ENCODE data around the gene SFRP5.

SFRP5 gene, protein sequence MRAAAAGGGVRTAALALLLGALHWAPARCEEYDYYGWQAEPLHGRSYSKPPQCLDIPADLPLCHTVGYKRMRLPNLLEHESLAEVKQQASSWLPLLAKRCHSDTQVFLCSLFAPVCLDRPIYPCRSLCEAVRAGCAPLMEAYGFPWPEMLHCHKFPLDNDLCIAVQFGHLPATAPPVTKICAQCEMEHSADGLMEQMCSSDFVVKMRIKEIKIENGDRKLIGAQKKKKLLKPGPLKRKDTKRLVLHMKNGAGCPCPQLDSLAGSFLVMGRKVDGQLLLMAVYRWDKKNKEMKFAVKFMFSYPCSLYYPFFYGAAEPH

DNA sequence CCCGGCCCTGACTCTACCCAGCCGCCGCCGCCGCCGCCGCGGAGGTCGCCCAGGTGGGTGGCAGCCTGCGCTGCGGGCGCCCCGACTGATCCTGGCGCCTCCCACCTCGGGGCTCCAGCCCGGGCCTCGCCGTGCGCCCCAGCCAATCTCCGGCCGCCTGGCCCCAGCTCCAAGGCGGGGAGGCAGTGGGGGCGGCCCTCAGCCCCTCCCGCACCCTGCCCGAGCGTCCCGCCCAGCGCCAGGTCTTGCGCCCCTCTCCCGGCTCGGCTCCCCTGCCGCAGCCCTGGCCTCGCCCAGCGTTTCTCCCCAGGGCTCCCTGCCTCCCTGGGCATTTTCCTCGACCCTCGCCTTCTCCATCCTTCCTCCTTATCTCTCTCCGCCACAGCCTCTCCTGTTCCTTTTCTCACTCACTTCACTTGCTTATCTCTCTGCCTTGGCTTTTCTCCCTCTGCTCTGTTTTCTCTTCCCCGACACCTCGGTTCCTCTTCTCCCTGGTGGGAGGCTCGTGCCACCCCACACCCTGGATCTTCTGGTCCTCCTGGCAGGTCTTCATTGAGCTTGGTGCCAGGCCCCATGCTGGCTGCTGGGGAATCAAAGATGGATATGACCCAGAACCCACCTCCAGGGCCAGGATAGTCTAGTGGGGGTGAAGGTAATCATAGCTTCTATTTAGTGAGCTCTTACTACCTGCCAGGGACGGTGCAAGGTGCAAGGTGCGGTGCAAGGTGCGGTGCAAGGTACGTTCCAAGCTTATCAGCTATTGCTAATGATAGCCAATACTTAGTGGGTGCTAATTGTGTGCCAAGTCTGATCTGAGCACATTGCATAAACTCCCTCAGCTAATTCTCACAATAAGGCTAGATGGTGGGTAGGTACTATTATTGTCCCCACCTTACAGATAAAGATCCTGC, at the start of gene SFRP5:
TSS of gene SFRP5 (minus strand) at position 87 of the 911 bp plus-strand sequence. CDS start 166 bp downstream, outside the sequence.
- no peaks in the 10 kb centered on the region for H3K9me3 ChIP-seq (ENCODE audit: severe bottlenecking)
- DNase-seq: no peak
- peak within 1 kb of the TSS; percentile 59 for H3K4me3 ChIP-seq (ENCODE audit: low read depth, low read length)
- H3K36me3 ChIP-seq: no peaks in the 10 kb centered on the region
- peaks cover 27% of the 10 kb centered on the region for H3K27me3 ChIP-seq (ENCODE audit: insufficient read depth, low read depth, severe bottlenecking)
- TF ChIP-seq, protein P1, sequence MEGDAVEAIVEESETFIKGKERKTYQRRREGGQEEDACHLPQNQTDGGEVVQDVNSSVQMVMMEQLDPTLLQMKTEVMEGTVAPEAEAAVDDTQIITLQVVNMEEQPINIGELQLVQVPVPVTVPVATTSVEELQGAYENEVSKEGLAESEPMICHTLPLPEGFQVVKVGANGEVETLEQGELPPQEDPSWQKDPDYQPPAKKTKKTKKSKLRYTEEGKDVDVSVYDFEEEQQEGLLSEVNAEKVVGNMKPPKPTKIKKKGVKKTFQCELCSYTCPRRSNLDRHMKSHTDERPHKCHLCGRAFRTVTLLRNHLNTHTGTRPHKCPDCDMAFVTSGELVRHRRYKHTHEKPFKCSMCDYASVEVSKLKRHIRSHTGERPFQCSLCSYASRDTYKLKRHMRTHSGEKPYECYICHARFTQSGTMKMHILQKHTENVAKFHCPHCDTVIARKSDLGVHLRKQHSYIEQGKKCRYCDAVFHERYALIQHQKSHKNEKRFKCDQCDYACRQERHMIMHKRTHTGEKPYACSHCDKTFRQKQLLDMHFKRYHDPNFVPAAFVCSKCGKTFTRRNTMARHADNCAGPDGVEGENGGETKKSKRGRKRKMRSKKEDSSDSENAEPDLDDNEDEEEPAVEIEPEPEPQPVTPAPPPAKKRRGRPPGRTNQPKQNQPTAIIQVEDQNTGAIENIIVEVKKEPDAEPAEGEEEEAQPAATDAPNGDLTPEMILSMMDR (IDR thresholded peaks at IDR 0.05; ENCODE audit: low read depth, low read length): no peak
- no peak within 1 kb of the TSS for H3K27ac ChIP-seq

GRCh38 chr10:97820096-97820704, 48.4 kb upstream of the SFRP5 start:
- Histone ChIP-seq H3K36me3 (no peaks in the 10 kb centered on the region), H3K9me3 (ENCODE audit: severe bottlenecking) (no peaks in the 10 kb centered on the region), H3K4me3 (ENCODE audit: low read depth, low read length) (no peak overlapping the region), H3K27me3 (ENCODE audit: insufficient read depth, low read depth, severe bottlenecking) (no peaks in the 10 kb centered on the region), H3K27ac (no peak overlapping the region)
- TF ChIP-seq, protein P1 (IDR thresholded peaks at IDR 0.05; ENCODE audit: low read depth, low read length): no peak
- DNase-seq: no peak

DNA sequence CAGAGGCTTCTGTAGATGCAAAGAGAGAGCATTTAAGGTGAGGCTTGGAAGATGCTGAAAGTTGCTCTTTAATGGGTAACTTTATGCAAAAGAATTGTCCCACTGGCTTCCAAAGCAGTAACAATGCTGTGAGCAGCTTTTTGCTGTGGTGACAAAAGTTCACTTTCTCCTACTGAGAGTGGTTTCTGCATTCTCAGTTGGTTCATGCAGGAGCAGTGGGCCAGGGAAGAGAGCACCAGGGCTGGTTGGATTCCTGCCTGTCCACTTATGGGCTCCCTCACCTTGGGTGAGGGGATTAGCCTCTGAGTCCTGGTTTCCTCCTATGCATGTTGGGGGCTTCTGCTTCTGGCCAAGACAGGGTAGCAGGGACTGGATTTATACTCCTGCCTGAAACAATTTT, 46.8 kb upstream of the SFRP5 start:
- no peaks in the 10 kb centered on the region for H3K36me3 ChIP-seq
- H3K27ac ChIP-seq: no peak overlapping the region
- TF ChIP-seq, protein P1 (IDR thresholded peaks at IDR 0.05; ENCODE audit: low read depth, low read length): no peak

DNA sequence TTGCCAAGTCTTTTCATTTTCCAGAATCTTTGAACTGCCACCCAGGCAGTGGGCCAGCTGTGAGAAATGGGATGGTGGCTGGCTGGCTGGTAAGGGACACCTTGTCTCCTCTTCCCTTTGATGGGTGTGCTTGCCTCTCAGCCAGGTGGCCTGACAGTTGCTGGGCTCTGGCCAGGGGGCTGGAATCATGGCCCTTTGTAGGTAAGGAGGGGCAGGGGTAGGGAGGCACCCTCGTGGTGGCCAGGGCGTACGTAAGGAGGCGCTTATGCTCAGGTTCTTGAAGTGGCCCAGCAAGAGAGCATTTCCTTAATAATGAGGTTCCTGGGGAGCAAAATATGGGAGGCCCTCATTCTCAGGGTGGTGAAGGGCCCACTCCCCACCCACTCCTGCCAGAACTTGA, 44.8 kb upstream of the SFRP5 start:
- TF ChIP-seq, protein P1 (IDR thresholded peaks at IDR 0.05; ENCODE audit: low read depth, low read length): no peak
- H3K36me3 ChIP-seq: no peaks in the 10 kb centered on the region
- no peak for DNase-seq
- no peak overlapping the region for H3K4me3 ChIP-seq (ENCODE audit: low read depth, low read length)
- H3K27ac ChIP-seq: no peak overlapping the region
- no peaks in the 10 kb centered on the region for H3K27me3 ChIP-seq (ENCODE audit: insufficient read depth, low read depth, severe bottlenecking)
- no peaks in the 10 kb centered on the region for H3K9me3 ChIP-seq (ENCODE audit: severe bottlenecking)

More for the DNA sequence above, 46.8 kb upstream of the SFRP5 start:
- Histone ChIP-seq H3K9me3 (ENCODE audit: severe bottlenecking) (no peaks in the 10 kb centered on the region), H3K4me3 (ENCODE audit: low read depth, low read length) (no peak overlapping the region), H3K27me3 (ENCODE audit: insufficient read depth, low read depth, severe bottlenecking) (no peaks in the 10 kb centered on the region)
- DNase-seq: no peak

DNA sequence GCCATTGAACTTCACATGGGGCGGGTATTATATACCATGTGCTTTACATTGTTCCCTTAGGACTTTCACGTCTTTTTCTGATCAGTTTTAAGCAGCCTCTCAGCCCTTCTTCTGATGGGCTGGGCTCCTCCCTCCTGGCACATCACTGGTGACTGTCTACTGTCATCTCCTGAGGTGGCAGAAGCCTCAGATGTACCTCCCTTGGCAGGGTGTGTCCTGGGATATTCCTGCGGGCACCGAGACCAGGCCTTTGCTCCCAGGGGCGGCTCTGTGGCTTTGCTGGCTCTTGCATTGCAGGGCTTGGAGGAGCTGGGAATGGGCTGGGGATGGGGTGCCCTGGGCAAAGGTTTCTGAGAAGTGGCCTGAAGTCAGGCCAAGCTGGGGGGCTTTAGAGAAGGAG, 43.2 kb upstream of the SFRP5 start:
- no peaks in the 10 kb centered on the region for H3K27me3 ChIP-seq (ENCODE audit: insufficient read depth, low read depth, severe bottlenecking)
- TF ChIP-seq, protein P1 (IDR thresholded peaks at IDR 0.05; ENCODE audit: low read depth, low read length): no peak

More for the DNA sequence above, 43.2 kb upstream of the SFRP5 start:
- H3K36me3 ChIP-seq: no peaks in the 10 kb centered on the region
- H3K27ac ChIP-seq: no peak overlapping the region
- H3K9me3 ChIP-seq (ENCODE audit: severe bottlenecking): no peaks in the 10 kb centered on the region
- no peak overlapping the region for H3K4me3 ChIP-seq (ENCODE audit: low read depth, low read length)
- DNase-seq: no peak

Measured in WERI-Rb-1 (cell line).